LHCN-M2 (cell line): Measurements from ENCODE around the gene CRYBG1. TPM values are rescaled to one million over a fixed set of nuclear protein-coding genes. Genes with fewer than 3 reads are reported as not detected.

Experiments used
- DNase-seq: peaks from one replicate; pipeline ENCODE4 v3.0.0-alpha.2; 2012; ENCODE audit warnings: low read depth
- total RNA-seq: library from RNA; depleted of rRNA; stranded (reverse); fragments of >200 nt; gene quantifications from 2 replicates; pipeline ENCODE4 v1.2.3, GENCODE V29; 2014

Gene CRYBG1
- total RNA-seq, 1 experiment from 2014 or later, result 48.6 TPM

DNA sequence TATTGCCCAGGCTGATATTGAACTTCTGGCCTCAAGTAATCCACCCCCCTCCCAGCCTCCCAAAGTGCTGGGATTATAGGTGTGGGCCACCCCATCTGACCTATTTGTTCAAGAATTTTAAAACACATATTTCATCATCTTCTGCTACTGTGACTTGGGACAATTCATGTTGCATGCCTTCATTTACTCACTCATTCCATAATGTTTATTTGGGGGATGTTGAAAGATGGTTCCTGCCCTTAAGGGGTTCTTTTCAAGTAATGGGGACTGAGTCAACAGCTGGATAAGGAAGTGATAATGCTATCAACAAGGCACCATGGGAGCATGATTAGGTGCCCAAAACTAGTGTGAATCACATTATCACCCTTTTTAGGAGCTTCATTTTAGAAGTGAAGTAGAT lies 62.0 kb downstream of the CRYBG1 start:
- no peak for DNase-seq

DNA sequence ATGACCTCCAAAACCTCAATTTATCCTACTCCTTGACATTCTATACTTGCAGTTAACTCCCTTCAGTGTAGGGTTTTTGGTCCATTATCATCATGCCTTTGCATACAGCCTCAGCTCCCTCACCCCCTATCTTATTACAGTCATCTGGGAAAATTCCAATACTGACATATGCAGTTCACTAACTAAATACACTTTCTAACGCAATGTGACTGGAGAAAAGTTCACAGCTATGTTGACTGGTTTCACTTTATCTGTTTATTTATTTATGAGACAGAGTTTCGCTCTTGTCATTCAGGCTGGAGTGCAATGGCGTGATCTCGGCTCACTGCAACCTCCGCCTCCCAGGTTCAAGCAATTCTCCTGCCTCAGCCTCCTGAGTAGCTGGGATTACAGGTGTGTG lies 64.9 kb downstream of the CRYBG1 start:
- no peak for DNase-seq

DNA sequence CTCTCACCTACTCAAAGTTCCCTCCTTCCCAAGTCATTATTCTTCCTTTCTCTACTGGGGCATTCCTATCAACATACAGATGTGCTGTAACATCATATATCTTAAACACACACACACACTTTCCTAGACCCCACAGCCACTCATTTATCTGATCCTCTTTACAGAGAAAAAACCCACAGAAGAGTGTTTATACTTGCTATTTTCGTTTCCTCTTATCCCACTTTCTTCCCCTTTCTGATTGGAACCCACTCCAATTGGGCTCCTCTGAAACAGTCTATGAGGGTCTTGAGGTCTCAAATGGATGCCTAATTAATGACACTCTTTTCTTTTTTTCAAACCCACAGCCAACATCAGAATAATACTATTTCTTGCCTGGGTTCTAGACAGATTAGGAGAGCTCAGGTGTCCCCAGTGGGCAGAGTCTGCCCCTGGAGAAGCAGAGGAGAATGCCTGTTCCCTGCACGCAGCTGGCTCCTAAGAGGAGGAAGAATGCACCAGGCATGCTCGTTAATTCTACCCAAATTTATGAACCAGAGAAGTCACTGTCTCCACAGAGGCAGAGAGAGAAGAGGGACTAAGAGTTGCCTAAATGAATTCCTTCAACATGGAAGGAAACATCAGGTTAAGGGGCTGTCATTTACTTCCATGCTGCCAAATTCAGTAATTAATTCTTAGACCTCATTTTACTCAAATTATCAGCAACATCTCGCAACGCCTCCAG lies 65.9 kb downstream of the CRYBG1 start:
- no peak for DNase-seq

DNA sequence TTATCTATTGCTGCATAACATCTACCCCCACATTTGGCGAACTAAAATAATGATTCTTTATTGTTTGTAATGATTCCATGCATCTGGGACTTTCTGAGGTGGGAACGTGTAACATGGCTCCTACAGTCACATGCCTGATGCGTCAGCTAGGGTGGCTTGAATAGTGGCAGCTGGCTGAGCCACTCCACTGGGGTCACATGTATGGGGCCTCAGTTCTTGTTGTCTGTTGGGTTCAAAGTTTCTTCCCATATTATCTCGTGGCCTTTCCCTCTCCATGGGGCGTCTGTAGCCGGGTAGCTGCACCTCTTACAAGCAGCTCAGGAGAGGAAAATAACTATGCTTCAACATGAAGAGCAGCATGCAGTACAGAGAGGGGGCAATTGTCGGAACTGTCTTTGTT lies 69.9 kb downstream of the CRYBG1 start:
- DNase-seq, result no peak

DNA sequence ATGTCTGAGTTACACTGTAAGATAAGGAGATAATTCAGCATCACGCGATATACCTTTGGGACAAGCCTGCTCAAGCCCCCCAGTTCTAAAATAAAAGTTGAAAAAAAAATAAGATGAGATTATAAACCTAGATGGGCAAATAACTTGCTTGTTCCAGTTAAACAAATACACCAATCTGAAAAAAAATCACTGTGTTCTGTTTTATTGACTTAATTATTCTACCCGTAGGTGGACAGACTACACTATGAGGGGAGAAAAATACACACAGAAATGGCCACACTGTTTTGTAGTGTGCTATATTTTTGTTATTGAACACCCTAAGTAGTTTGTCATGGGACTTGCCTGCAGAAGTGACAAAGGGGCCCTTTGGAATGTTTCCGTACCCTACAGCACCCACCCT lies 70.9 kb downstream of the CRYBG1 start:
- DNase-seq, result no peak

DNA sequence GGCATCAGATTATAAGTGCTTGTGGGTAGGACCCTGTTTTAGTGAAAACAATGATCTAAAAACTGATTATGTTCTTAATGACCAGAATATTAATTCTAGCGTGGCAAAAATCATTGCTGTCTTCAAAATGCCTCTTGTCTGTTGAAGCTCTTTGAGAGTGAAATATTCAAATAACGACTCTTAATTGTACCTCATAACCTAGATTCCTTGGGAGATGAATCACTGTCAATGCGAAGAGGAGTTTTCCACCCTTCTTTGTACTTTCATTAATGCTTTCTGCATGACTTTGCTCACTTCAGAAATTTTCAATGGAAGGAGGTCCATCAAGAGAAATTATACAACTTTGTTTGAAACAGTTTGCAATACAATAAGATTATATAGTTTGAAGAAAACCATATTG lies 71.5 kb downstream of the CRYBG1 start:
- no peak for DNase-seq

DNA sequence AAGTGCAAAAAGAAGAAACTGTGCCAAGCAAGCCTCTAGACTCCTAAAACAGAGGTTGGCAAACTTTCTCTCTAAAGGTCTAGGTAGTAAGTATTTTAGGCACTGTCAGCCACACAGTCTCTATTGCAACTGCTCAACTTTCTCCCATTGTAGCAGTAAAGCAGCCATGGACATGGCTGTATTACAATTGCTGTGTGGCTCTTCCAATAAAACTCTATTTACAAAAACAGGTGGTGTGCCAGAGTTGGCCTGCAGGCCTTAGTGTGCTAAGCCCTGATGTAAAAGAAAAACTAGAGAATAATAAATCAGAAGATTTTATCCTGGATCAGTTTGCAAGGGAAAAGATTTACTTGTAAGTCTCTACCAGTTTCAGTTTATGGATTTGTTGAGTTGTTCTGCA lies 74.0 kb downstream of the CRYBG1 start:
- DNase-seq, result no peak

DNA sequence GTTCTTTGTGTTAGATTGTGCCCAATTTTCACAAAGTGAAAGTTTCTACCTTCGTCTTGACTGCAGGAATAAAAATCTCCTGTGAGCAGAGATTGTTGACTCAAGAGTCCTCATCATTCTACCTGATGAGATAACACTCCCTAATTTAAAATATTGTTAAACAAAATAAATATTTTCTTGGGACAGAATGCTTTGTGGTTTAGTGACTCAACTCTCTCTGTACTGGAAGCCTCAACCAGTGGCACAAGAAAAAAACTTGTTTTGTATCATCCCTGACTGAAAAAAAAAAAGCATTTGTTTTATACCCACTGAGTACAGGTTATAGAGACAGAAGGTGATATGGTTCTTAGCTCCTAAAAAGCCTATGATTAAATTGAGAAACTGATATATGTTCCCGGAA lies 78.9 kb downstream of the CRYBG1 start:
- peak; percentile 32 for DNase-seq

DNA sequence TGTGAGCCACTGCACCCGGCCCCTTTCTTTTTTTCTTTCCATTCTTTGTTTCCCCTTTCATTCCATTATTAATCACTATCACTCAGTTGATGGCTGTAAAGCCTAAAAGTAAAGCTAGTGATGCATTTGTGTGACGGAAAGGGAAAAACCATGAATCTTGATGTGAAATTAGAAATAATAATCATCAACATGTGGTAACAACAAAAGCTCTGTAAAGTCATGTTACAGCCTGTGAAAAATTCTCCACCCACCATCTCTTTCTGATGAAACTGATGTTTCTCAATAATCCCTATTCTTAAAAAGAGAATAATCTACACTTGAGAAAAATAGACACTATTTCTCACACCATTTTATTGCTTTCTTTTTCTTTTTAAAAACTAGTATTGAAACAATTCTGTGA lies 80.0 kb downstream of the CRYBG1 start:
- no peak for DNase-seq

DNA sequence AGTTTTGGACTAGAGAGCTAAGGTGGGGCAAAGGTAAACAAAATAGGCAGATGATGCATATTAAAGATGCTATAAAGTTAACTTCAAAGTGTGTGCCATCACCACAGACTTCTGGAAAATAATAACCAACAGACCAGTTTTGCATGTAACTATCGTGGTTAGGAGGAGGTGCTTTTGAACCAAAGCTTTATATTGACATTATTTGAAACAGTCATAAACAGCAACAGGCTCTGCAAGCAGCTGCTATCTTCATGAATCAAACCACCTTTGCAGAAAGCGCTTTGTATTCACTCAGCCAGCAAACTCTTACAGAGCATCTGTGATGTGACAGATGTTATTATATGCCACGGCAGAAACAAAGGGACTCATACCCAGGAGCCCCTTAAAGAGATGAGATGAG lies 81.9 kb downstream of the CRYBG1 start:
- DNase-seq, result peak; percentile 16

DNA sequence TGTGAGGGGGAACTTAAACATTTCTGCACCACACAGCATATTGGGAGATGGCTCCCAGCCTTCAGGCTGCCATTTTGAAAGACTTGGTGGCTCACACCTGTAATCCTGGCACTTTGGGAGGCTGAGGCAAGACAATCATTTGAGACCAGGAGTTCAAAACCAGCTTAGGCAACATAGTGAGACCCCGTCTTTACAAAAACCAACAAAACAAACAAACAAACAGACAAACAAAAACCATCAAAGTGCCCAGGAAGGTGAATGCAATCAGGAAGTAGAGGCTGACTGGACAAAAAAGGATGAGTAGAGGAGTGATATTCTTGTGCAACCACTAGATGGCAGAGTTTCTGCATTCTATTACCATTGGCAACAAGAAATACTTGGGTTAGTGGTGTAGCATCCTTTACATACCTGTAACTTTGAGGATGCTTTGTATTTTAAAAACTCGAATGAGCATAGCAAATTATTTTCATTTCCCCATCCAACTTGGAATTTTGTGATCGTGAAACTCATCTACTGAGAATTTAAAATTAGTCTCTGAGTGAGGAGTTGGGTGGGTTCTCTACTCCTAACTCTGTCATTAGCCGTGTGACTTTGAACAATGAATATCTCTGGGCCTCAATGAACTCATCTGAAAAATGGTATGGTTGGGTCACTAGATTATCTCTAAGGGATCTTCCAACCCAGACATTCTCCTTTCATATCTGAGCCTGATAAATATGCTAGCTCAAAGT lies 84.4 kb downstream of the CRYBG1 start:
- peak; percentile 59 for DNase-seq

DNA sequence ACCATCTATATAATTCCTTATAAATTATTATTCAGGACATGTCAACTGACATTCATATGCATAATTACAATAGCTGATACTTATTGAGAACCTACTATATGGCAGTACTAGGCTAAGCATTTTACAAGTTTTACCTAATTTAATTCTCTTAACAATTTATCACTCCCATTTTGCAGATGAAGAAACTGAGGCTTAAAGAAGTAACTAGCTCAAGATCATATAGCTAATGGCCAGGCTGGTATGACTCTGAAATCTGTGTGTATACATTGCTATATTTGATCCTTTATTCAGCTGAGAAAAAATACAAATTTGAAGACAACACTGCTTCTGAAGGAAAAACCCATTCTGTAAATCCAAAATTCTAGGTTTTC lies 85.0 kb downstream of the CRYBG1 start:
- no peak for DNase-seq

DNA sequence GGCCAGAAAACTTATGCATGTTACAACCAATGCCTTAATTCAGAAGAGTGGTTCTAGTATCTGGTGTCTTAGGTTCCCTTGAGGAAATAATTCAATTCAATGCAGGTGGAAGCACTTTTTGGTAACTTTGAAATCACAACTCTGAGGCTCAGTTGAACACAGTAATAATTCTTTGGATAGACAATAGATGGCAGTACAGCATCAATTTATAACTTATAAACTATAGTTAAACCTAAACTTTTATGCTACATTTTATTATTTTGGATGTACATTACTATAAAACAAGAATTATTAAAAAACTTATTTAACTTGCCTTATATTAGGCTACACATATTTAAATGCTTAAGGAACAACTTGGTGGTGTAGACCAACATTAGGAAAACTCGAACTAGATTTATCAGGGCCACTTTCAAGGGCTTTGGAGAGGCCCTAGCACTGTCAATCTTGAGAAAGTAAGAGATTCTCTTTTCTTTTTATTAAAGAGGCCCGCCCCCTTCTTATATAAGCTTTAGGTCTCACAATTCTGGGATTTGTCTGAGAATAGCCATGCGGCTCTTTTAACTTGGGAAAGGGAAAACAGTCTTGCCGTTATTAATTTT lies 85.9 kb downstream of the CRYBG1 start:
- DNase-seq, result peak; percentile 9

DNA sequence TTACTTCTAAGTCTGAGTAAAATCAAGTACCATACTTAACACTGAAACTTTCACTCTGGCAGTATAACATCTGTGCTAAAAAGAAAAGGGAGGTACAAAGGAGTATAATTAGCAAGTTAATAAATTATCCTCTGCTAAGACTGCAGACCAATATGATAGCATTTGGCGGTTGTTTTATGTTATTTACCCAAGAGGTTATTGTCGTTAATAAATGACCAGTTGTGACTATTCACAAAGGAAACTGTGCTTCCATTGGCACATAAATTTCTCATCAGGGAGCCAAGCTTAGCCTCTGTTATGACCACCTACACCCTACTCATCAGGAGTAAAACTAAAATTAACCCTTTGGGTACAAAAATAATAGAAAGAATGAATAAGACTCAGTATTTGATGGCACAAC lies 86.5 kb downstream of the CRYBG1 start:
- DNase-seq, result no peak

DNA sequence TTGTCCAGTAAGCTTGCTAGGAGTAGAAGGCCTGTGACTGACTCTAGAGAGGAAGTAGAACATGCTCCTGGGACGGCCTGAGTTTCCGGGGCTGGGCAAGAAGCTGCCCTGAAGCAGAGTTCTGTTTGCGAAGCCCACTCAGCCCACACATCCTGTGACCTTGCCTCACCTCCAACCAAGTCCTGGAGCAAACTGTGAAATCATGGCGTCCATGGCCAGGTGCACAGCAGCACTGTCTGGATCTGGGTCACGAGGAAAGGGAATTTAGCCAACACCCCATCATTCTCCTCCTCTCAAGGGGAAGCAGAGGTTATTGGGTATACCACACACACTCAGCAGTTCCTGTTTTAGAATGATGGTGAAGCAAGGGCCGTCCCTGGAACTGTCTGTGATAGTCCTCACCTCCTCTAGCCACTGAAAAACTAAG lies 87.5 kb downstream of the CRYBG1 start:
- no peak for DNase-seq

DNA sequence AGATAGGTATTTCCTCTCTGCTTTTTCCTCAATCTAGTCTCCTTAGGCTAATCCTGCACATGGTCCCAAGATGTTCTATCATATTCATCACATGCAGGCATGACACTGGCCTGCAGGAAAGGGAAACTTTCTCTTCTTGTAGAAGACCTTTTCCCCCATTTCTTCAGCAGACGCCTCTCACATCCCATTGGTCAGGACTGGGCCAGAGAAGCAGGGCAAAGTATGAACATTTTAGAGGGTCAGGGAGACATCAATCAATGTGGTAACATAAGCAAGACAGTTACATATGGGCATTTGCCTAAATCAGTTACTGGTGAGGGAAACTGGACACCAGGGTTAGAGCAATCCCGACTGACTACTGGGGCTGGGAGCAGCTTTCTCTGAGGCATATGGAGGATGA lies 90.1 kb downstream of the CRYBG1 start:
- DNase-seq, result no peak

DNA sequence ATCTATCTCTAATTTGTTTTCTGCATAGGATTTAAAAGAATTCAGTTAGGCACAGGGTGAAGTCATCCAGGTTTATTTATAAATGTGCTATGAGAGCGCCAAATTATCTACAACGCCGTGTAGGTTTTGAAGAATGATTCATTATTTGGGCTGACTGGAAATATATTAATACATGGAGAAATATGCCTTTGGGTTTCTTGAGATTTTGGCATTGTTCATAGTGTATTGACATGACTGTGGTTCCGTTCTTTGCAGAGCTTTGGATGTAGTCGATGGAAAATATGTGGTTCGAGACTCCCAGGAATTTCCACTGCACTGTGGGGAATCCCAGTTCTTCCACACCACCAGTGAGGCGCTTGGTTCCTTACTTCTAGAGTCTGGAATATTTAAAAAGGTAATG lies 90.9 kb downstream of the CRYBG1 start:
- no peak for DNase-seq

DNA sequence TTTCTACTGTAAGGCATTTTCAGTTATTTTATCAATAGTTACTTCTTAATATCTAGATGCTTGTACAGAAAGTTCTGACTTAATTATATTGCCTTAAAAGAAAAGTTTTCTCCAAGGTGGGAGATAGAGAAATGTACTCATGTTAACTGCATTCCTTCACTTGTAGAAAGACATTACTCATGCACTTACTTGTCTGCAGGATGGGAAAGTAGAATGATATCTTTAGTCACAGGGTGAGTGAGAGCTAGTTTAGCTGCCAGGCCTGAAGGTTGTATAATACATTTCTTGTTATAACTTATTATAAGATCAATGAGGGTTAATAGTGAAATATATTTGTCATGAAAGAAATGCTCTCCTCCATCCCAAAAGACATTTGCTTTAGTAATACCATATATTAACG lies 92.1 kb downstream of the CRYBG1 start:
- no peak for DNase-seq

DNA sequence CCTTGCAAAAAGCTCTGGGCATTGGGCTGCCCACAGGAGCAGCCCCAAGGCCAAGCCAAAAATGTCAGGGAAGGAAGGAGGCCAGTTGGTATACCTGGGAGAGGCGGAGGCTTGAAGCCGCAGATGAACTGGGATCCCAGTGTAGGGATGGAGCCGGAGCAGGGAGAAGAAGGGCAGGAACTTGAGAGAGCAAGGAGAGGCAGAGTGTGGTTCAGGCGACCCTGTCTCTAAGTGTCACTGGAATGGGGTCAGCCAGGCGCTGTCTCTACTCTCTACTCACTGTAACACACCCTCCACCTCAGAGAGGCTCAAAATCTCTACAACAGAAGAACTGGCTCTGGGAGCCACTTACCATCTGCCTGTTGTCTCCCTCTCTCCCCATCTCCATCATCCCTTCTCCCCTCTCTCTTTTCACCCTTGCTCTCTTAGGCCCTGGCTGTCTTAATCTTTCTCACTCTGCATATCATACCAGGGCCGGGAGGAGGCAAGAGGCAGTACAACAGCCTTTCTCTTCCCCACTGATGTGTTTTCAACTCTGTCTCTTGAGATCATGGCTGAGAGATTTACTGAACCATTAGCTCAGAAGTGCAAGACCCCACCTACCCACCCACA lies 93.3 kb downstream of the CRYBG1 start:
- DNase-seq, result no peak

DNA sequence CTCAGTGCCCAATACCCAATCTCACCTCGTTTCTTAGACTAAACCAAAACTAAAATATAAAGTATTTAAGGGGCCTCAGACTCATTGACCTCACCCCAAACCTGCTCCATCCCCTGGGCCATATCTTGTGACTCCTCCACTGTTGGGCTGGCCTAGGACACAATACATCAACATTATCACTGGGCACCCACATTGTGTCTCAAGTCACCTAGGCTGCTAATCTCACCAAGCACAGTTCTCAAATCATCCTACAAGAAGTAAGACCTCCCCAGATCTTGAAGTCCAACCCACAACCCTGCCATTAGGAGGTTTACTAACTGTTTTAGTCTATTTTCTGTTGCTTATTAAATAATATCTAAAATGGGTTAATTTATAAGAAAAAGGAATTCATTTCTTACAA lies 96.2 kb downstream of the CRYBG1 start:
- no peak for DNase-seq

DNA sequence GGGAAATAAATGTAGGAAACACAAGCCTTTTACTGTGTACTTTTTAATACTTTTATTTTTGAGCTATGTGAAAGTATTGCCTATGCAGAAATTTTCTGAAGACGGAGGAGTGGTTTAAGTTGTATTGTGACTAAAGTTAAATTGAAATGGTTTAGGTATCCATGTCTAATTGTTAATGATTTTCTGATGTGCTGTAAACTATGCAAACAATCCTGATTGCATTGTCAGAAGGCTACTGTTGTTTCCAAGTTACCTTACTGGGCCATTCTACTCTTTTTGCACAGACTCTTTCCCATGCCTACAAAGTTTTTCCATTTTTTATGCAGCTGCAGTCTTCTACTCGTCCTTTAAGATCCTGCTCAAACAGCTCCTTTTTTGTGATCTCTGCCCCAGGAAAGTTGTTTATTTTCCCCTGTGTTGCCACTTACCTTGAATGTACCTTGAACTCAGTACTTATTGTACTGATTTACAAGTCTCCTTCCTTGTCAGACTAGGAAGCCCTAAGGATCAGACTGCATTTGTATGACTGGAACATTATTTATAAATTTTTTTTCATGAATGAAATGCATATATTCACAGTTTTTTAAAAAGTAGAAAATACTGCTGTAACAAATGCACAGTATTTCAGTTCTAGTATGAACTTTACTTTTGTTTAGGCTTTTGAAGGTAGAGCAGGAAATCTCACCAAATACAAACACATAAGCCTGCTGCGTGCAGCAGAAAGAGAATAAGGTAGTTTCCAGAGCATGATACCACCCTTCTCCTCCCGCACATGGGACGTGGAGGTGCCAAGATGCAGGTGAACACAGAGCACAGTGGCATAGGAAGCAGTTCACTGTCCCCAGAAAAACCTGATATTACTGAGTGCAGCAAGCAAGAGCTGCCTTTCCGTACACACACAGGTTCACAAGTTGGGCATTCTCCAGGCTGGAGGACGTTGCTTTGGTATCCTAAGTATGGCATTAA lies 97.8 kb downstream of the CRYBG1 start:
- no peak for DNase-seq
